AML-193 (cell line): Measurements from ENCODE around the gene PLCXD1.
"Not testable (repeated sequence)": the region's sequence is repeated elsewhere in the genome, so short reads cannot be mapped to it uniquely, and the experiment has no call there.

ENCODE experiments used
- DNase-seq, 2 experiments: peaks; one replicate each; lab custom pipeline; 2025; lab: John Stamatoyannopoulos, UW

Gene PLCXD1

DNA sequence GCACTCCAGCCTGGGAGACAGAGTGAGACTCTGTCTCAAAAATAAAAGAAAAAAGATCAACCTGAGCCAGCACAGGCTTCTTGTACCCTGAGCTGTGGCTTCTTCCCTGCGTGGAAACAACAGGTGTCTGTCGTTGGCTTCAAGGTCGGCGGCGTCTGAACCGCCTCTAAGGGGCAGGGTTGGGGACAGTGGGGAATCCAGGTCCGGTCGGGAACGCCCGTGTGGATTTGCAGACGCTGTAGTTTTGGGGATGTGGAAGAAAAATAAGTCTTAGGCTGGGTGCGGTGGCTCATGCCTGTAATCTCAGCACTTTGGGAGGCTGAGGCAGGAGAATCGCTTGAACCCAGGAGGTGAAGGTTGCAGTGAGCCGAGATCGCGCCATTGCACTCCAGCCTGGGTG is 17.2 kb upstream of the PLCXD1 start:
- not testable (repeated sequence) for DNase-seq

DNA sequence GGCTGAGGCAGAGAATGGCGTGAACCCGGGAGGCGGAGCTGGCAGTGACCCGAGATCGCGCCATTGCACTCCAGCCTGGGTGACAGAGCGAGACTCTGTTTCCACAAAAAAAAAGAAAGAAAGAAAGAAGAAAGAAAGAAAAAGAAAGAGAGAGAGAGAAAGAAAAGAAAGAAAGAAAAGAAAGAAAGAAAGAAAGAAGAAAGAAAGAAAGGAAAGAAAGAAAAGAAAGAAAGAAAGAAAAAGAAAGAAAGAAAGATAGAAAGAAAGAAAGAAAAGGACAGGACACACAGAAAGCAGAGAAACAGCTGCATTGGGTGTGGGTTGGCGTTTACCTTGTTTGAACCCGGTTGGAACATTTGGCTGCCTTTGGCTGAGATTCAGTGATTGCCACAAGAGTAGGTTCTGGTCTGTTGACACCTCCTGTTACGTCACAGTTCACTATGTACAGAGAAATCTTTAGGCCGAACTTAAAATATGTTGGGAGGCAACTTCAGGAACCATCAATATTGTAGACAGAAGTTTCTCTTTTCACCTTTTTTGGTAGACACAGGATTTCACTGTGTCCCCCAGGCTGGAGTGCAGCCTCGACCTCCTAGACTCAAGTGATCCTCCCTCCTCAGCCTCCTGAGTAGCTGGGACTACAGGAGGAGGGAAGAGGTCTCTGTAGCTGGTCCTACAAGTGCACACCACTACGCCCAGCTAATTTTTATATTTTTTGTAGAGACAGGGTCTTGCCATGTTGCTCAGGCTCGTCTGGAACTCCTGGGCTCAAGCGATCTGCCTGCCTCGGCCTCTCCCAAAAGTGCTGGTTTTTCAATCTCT is 16.3 kb upstream of the PLCXD1 start:
- DNase-seq: no peak

DNA sequence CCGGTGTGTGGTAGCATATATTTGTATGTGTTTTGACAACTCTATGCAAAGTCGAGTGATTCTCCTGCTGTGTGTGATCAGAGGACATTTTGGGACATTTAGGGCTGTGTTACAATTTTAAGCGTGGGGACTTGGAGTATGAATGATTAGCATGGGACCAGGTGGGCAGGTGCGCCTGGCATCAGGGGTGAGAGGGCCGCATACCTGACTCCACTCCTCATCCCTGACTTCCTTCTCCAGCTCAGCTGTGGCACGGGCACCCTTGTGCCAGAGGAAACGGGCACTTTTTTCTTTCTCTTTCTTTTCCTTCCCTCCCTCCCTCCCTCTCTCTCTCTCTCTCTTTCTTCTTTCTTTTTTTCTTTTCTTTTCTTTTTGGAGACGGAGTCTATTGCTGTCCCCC is 15.7 kb upstream of the PLCXD1 start:
- no peak for DNase-seq

- DNase-seq: no peak
Observed at GRCh38 chrX:267771-268261, 13.4 kb upstream of the PLCXD1 start.

DNA sequence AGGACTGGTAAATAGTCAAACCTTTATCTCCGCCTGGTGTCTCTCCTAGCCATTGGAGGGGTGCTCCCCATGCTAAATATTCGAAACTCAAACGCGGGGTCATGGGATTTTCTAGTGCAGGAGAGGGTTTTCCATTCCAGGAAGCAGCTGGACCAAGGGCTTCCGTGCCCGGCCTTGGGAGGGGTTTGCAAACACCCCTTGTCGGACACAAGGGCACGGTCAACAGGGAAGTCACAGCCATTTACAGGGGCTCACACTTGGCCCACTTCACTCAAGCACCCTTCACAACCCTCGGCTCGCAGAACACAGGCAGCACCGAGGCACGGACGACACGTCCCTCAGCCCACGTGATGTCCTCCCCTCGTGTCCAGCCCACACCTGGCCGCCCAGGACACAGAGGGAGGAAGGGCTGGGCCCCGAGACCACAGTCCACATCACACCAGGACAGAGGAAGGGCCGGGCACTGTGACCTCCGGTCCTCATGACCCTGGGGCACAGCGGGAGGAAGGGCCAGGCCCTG is 10.3 kb upstream of the PLCXD1 start:
- no peak for DNase-seq

- DNase-seq: no peak
Observed at GRCh38 chrX:274904-275475, 6.2 kb upstream of the PLCXD1 start.

DNA sequence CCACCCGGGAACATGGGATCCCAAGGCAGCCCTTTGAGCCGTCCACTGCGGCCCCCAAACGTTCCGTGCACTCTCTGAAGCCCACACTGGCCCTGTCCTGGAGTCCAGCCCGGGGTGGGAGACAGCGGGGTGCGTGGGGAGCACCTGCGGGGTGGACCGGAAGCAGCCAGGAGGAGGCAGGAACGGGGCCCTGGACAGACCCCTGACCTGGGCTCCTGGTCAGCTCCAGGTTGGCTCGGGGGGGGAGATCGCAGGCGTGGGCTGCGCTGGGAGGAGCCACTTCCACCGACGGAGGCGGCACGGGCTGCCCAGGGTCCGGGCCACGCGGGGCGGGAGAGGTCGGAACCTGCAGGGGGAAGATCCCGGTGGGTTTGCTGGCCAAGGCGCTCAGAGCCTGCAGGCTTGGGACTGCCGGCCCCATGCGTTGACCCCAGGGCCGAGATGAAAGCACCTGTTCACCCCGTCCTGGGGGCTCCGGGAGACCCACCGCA is 5.7 kb upstream of the PLCXD1 start:
- DNase-seq: no peak

GRCh38 chrX:275967-276580 is 5.1 kb upstream of the PLCXD1 start:
- no peak for DNase-seq

DNA sequence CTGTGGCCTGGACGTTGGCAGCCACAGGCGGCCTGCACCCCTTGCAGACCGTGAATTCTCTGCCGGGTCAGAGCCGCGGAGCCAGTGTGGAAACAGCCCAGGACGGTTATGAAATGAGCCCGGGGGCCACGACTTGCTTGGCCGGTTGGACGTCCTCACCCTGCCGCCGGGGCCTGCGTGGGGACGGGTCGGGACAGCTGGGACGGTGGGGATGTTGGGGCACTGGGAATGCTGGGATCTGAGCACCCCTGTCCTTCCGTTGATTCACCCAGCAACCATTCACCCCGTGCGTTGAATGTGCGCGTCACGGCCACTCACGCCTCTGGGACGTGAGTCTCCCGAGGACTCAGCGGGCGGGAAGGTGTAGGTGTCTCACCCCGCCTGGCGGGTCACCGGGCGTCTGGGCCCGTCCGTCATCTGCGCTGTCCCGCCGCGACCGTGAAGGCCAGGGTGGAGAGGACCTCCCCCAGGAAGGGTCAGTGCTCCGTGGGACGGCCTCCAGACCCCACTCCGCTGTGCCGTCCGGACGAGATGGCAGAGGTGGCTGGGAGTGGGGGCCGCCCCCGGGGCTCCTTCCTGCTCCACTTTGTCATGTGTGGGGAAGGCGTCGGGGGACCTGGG is 4.5 kb upstream of the PLCXD1 start:
- no peak for DNase-seq

DNA sequence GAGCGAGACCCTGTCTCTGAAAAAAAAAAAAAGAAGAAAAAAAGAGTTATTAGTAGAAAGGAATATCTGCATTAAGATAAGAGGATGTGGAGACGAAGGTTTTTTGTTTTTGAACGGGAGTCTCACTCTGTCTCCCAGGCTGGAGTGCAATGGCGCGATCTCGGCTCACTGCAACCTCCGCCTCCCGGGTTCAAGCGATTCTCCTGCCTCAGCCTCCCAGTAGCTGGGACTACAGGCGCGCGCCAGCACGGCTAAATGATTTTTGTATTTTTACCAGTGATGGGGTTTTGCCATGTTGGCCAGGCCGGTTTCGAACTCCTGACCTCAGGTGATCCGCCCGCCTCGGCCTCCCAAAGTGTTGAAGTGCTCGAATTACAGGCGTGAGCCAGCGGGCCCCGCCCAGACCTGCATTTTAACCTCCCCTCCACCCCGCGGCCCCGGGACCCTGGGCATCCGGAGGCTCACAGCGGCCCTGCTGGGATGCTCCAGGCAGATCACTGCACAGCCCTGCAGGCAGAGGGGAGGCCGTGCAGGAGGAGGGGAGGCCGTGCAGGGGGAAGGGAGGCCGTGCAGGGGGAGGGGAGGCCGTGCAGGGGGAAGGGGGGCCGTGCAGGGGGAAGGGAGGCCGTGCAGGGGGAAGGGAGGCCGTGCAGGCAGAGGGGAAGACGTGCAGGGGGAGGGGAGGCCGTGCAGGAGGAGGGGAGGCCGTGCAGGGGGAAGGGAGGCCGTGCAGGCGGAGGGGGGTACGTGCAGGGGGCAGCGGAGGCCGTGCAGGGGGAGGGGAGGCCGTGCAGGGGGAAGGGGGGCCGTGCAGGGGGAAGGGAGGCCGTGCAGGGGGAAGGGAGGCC is 1.2 kb upstream of the PLCXD1 start:
- DNase-seq: not testable (repeated sequence)

GRCh38 chrX:280722-281121 is 459 bp upstream of the PLCXD1 start:
- DNase-seq: not testable (repeated sequence)

- DNase-seq: not testable (repeated sequence)
Observed at GRCh38 chrX:282000-282681, 960 bp downstream of the PLCXD1 start.

GRCh38 chrX:283115-283845 is 2.1 kb downstream of the PLCXD1 start:
- DNase-seq: no peak

- DNase-seq: no peak
Observed at GRCh38 chrX:285076-285677, 4.0 kb downstream of the PLCXD1 start.

GRCh38 chrX:287670-288069 is 6.5 kb downstream of the PLCXD1 start:
- no peak for DNase-seq

DNA sequence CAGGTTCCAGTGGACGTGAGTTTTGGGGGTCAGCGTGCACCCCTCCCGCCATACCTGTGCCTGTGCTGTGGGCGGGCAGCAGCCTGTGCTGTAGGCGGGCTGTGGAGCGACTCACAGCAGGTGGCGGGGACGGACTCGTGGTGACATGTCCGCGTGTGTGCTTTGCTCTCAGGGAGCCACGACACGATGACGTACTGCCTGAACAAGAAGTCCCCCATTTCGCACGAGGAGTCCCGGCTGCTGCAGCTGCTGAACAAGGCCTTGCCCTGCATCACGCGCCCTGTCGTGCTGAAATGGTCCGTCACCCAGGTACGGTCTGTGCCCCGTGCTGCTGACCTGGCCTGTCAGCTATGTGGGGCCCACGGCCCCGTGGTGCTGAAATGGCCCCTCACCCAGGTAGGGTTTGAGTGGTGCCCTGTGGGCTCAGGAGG is 7.4 kb downstream of the PLCXD1 start:
- DNase-seq: no peak

- DNase-seq: no peak
Observed at GRCh38 chrX:290476-291166, 9.4 kb downstream of the PLCXD1 start.

- no peak for DNase-seq
Observed at GRCh38 chrX:291411-291901, 10.3 kb downstream of the PLCXD1 start.
